Activated CD8-positive, alpha-beta T cell treated with anti-CD3 and anti-CD28 coated beads, Interleukin-2, amount 10 ng/mL, durations not matched to agents 7 days and 5 days (primary cell): Measurements from ENCODE around the gene KCNF1. TPM values are rescaled to one million over a fixed set of nuclear protein-coding genes. Genes with fewer than 3 reads are reported as not detected.

Experiments used
- ATAC-seq: fragments of 150-1000 bp; cut with Tn5 transposase; one replicate; pipeline ENCODE4 v1.10.0; 2021; ENCODE audit warnings: moderate library complexity
- CTCF ChIA-PET: fragments of 350-600 bp; sonication (Branson Sonifier 250); formaldehyde crosslinking; loops from one replicate; lab custom pipeline; 2021; ENCODE audit warnings: antibody characterized with exemption; lab: Charles Lee
- POLR2A ChIA-PET: fragments of 350-600 bp; sonication (Branson Sonifier 250); formaldehyde crosslinking; loops from one replicate; lab custom pipeline; 2021; ENCODE audit warnings: antibody characterized with exemption; lab: Charles Lee
- DNase-seq: peaks from one replicate; pipeline ENCODE4 v3.0.0-alpha.2; 2020
- H3K27ac Mint-ChIP-seq: one replicate; pipeline ENCODE4 v1.8.0; 2021; ENCODE audit warnings: mild to moderate bottlenecking, mixed read lengths
- H3K27me3 Mint-ChIP-seq: one replicate; pipeline ENCODE4 v1.8.0; 2021; ENCODE audit warnings: low read depth, mixed read lengths
- H3K36me3 Mint-ChIP-seq: one replicate; pipeline ENCODE4 v1.8.0; 2021; ENCODE audit warnings: low read depth, mixed read lengths
- H3K4me1 Mint-ChIP-seq: one replicate; pipeline ENCODE4 v1.8.0; 2021; ENCODE audit warnings: low read depth, mixed read lengths
- H3K4me3 Mint-ChIP-seq: one replicate; pipeline ENCODE4 v1.8.0; 2021; ENCODE audit warnings: mild to moderate bottlenecking, mixed read lengths
- H3K9me3 Mint-ChIP-seq: one replicate; pipeline ENCODE4 v1.8.0; 2022; ENCODE audit warnings: mixed read lengths; ENCODE audit not compliant: insufficient read depth
- total RNA-seq, 2 experiments: library from RNA; stranded (reverse); gene quantifications; one replicate each; pipeline ENCODE4 v1.2.3, GENCODE V29; 2021

KCNF1 gene
- total RNA-seq, 2 experiments from 2014 or later: not detected

- Mint-ChIP-seq H3K27me3 (peaks cover 24% of the 10 kb centered on the region), H3K36me3 (no peaks in the 10 kb centered on the region), H3K4me1 (no peaks in the 10 kb centered on the region), H3K9me3 (no peaks in the 10 kb centered on the region), H3K27ac (no peak overlapping the region), H3K4me3 (no peak overlapping the region)
- DNase-seq (no peak), ATAC-seq (no peak)
- ChIA-PET CTCF (no interaction called here), POLR2A (no interaction called here)
These were observed 19.2 kb downstream of the KCNF1 start for GRCh38 chr2:10930721-10931516.

- H3K9me3 Mint-ChIP-seq: no peaks in the 10 kb centered on the region
- DNase-seq (no peak), ATAC-seq (no peak)
- no peaks in the 10 kb centered on the region for H3K36me3 Mint-ChIP-seq
- ChIA-PET CTCF (no interaction called here), POLR2A (no interaction called here)
- no peak overlapping the region for H3K4me3 Mint-ChIP-seq
- no peaks in the 10 kb centered on the region for H3K4me1 Mint-ChIP-seq
- H3K27me3 Mint-ChIP-seq: peaks cover 20% of the 10 kb centered on the region
- H3K27ac Mint-ChIP-seq: no peak overlapping the region
These were observed 20.0 kb downstream of the KCNF1 start for GRCh38 chr2:10931710-10932255.

GRCh38 chr2:10932345-10933151 lies 20.8 kb downstream of the KCNF1 start:
- ChIA-PET POLR2A (no interaction called here), CTCF (no interaction called here)
- Mint-ChIP-seq H3K9me3 (no peaks in the 10 kb centered on the region), H3K27ac (no peak overlapping the region), H3K27me3 (peaks cover 17% of the 10 kb centered on the region), H3K36me3 (no peaks in the 10 kb centered on the region), H3K4me1 (no peaks in the 10 kb centered on the region), H3K4me3 (no peak overlapping the region)
- DNase-seq: no peak
- no peak for ATAC-seq

- no peak for DNase-seq
- Mint-ChIP-seq H3K27ac (no peak overlapping the region), H3K36me3 (no peaks in the 10 kb centered on the region), H3K4me1 (no peaks in the 10 kb centered on the region), H3K9me3 (peaks cover 1% of the 10 kb centered on the region), H3K4me3 (no peak overlapping the region), H3K27me3 (peaks cover 9% of the 10 kb centered on the region)
- ChIA-PET CTCF (no interaction called here), POLR2A (no interaction called here)
- no peak for ATAC-seq
These were observed 22.0 kb downstream of the KCNF1 start for GRCh38 chr2:10933700-10934225.

- POLR2A ChIA-PET: interaction anchor here (1.0 kb wide), 1 partner anchor 123 kb away, joined by 3 read pairs; no protein-coding TSS in a partner anchor
- H3K4me3 Mint-ChIP-seq: no peak overlapping the region
- ATAC-seq: no peak
- H3K4me1 Mint-ChIP-seq: no peaks in the 10 kb centered on the region
- no peaks in the 10 kb centered on the region for H3K36me3 Mint-ChIP-seq
- peaks cover 8% of the 10 kb centered on the region for H3K27me3 Mint-ChIP-seq
- H3K9me3 Mint-ChIP-seq: peaks cover 8% of the 10 kb centered on the region
- no peak for DNase-seq
- H3K27ac Mint-ChIP-seq: no peak overlapping the region
- CTCF ChIA-PET: no interaction called here
These were observed 22.7 kb downstream of the KCNF1 start for GRCh38 chr2:10934308-10934978.

- ChIA-PET CTCF (no interaction called here), POLR2A (interaction anchor here (1.0 kb wide), 1 partner anchor 123 kb away, joined by 3 read pairs; no protein-coding TSS in a partner anchor)
- Mint-ChIP-seq H3K36me3 (no peaks in the 10 kb centered on the region), H3K27ac (no peak overlapping the region), H3K4me3 (no peak overlapping the region), H3K4me1 (no peaks in the 10 kb centered on the region), H3K9me3 (peaks cover 9% of the 10 kb centered on the region), H3K27me3 (peaks cover 5% of the 10 kb centered on the region)
- DNase-seq (no peak), ATAC-seq (no peak)
These were observed 23.2 kb downstream of the KCNF1 start for GRCh38 chr2:10934979-10935350.

- ChIA-PET POLR2A (interaction anchor here (1.0 kb wide), 1 partner anchor 124 kb away, joined by 3 read pairs; no protein-coding TSS in a partner anchor), CTCF (no interaction called here)
- H3K36me3 Mint-ChIP-seq: no peaks in the 10 kb centered on the region
- peaks cover 4% of the 10 kb centered on the region for H3K27me3 Mint-ChIP-seq
- no peaks in the 10 kb centered on the region for H3K4me1 Mint-ChIP-seq
- ATAC-seq: no peak
- DNase-seq: no peak
- peaks cover 9% of the 10 kb centered on the region for H3K9me3 Mint-ChIP-seq
- no peak overlapping the region for H3K27ac Mint-ChIP-seq
- no peak overlapping the region for H3K4me3 Mint-ChIP-seq
These were observed 23.7 kb downstream of the KCNF1 start for GRCh38 chr2:10935366-10935918.

- Mint-ChIP-seq H3K4me1 (no peaks in the 10 kb centered on the region), H3K36me3 (no peaks in the 10 kb centered on the region), H3K27ac (no peak overlapping the region), H3K27me3 (peaks cover 4% of the 10 kb centered on the region), H3K9me3 (peaks cover 9% of the 10 kb centered on the region), H3K4me3 (no peak overlapping the region)
- DNase-seq: no peak
- no peak for ATAC-seq
- ChIA-PET POLR2A (no interaction called here), CTCF (no interaction called here)
These were observed 24.5 kb downstream of the KCNF1 start for GRCh38 chr2:10935953-10936942.

GRCh38 chr2:10939058-10939457 lies 27.3 kb downstream of the KCNF1 start:
- Mint-ChIP-seq H3K27me3 (peaks cover 4% of the 10 kb centered on the region), H3K4me3 (no peak overlapping the region), H3K9me3 (peaks cover 9% of the 10 kb centered on the region), H3K36me3 (no peaks in the 10 kb centered on the region), H3K4me1 (no peaks in the 10 kb centered on the region), H3K27ac (no peak overlapping the region)
- CTCF ChIA-PET: no interaction called here
- DNase-seq (no peak), ATAC-seq (no peak)
- POLR2A ChIA-PET: no interaction called here

GRCh38 chr2:10940596-10940995 lies 28.9 kb downstream of the KCNF1 start:
- ATAC-seq: no peak
- H3K27me3 Mint-ChIP-seq: peaks cover 4% of the 10 kb centered on the region
- no peaks in the 10 kb centered on the region for H3K4me1 Mint-ChIP-seq
- peaks cover 9% of the 10 kb centered on the region for H3K9me3 Mint-ChIP-seq
- ChIA-PET POLR2A (no interaction called here), CTCF (interaction anchor here (0.9 kb wide), 1 partner anchor 108 kb away, joined by 3 read pairs; no protein-coding TSS in a partner anchor)
- no peak overlapping the region for H3K4me3 Mint-ChIP-seq
- no peak for DNase-seq
- no peak overlapping the region for H3K27ac Mint-ChIP-seq
- no peaks in the 10 kb centered on the region for H3K36me3 Mint-ChIP-seq
